ENCODE results near the gene KLK4. TPM values are rescaled to one million over a fixed set of nuclear protein-coding genes. Genes with fewer than 3 reads are reported as not detected.

The KLK4 gene
- total and polyA plus RNA-seq, 10 of the 15 experiments (the other 5 are each of a cell fraction or from before 2014, with no cell fraction given), result 0.06 to 0.31 TPM; not detected in 8

- POLR2A ChIA-PET, result no interaction called here
- H3K4me2 ChIP-seq (ENCODE audit: control insufficient read depth, insufficient read depth), result no peak overlapping the region
- no peak overlapping the region for H3K4me3 ChIP-seq
- no peaks in the 10 kb centered on the region for H3K79me2 ChIP-seq (ENCODE audit: control insufficient read depth, insufficient read depth, low read length)
- no peak overlapping the region for H3K9ac ChIP-seq (ENCODE audit: control insufficient read depth, insufficient read depth, low read length)
- TF ChIP-seq NRF1 (conservative IDR thresholded peaks at IDR 0.05; ENCODE audit: low read depth, low read length), result no peak
- no peak for TF ChIP-seq ZNF687 (IDR thresholded peaks at IDR 0.05)
- TF ChIP-seq RAD21 (IDR thresholded peaks at IDR 0.05; ENCODE audit: insufficient read depth, low read depth, low read length), result no peak
- no peak for TF ChIP-seq RFX5 (IDR thresholded peaks at IDR 0.05; ENCODE audit: low read depth, low read length)
- no peak for TF ChIP-seq CBX5 (IDR thresholded peaks at IDR 0.05; ENCODE audit: low read depth)
- TF ChIP-seq SPI1 (IDR thresholded peaks at IDR 0.05; ENCODE audit: borderline replicate concordance, insufficient read depth, low read depth, low read length), result no peak
- TF ChIP-seq CEBPB (IDR thresholded peaks at IDR 0.05; ENCODE audit: borderline replicate concordance in 1 of 2, low read depth in 2 of 2, low read length in 2 of 2), result no peak
- no peak for TF ChIP-seq PKNOX1 (IDR thresholded peaks at IDR 0.05)
- no peak for TF ChIP-seq HDAC2 (IDR thresholded peaks at IDR 0.05)
- TF ChIP-seq JUNB (IDR thresholded peaks at IDR 0.05), result no peak
- TF ChIP-seq RELB (IDR thresholded peaks at IDR 0.05; ENCODE audit: low read depth), result no peak
- H3K36me3 ChIP-seq (ENCODE audit: control insufficient read depth in 2 of 2, insufficient read depth in 2 of 2, low read length in 1 of 2), result no peaks in the 10 kb centered on the region
- no TSS peak for BruUV-seq (replicated peaks)
- WGBS (ENCODE audit: insufficient coverage, insufficient replicate concordance, low lambda C conversion rate, missing lambda C conversion rate), result 78% methylated on average over 19 of the region's 19 CpGs
- RAD21 ChIA-PET (ENCODE audit: unreplicated experiment), result no interaction called here
- H3K9me3 ChIP-seq (replicated peaks; ENCODE audit: control insufficient read depth, insufficient read depth, low read length), result no peaks in the 10 kb centered on the region
- H3K27me3 ChIP-seq (replicated peaks in 1 of 2; ENCODE audit: control insufficient read depth in 2 of 2, insufficient read depth in 2 of 2, low read length in 1 of 2), result peaks cover 0 to under 1% of the 10 kb centered on the region in 2 experiments; a peak in 1 of 4 replicates
- H4K20me1 ChIP-seq (ENCODE audit: control insufficient read depth, insufficient read depth), result no peaks in the 10 kb centered on the region
- intact Hi-C loops (cut with micrococcal nuclease; ENCODE audit: unreplicated experiment) (no loop called here), in situ Hi-C loops (cut with MboI) (no loop called here)
- H3K27ac ChIP-seq (ENCODE audit: control insufficient read depth, insufficient read depth), result no peak overlapping the region
- no peak overlapping the region for H2AFZ ChIP-seq (ENCODE audit: control insufficient read depth, low read depth, low read length)
- SMC1A ChIA-PET (ENCODE audit: uncharacterized antibody, unreplicated experiment), result no interaction called here
- DNase-seq (ENCODE audit: low read depth, low spot score), result no peak
- ATAC-seq, result no peak
- H3K4me1 ChIP-seq (ENCODE audit: control insufficient read depth, insufficient read depth, low read length), result no peaks in the 10 kb centered on the region
- FAIRE-seq, result no peak
- CTCF ChIA-PET, result no interaction called here
These were observed 38.7 kb upstream of the KLK4 start for GRCh38 chr19:50949861-50950260.

All from GM12878 (cell line).